Fibroblast of the conjunctiva (primary cell): ENCODE measurements around the gene GRM5.
"Not testable (repeated sequence)": the region's sequence is repeated elsewhere in the genome, so short reads cannot be mapped to it uniquely, and the experiment has no call there.

ENCODE experiments used
- DNase-seq: peaks from one replicate; pipeline ENCODE4 v3.0.0-alpha.2; 2010; ENCODE audit warnings: low read depth

Gene GRM5

GRCh38 chr11:88972210-88972609 lies 93.6 kb downstream of the GRM5 start:
- no peak for DNase-seq

- not testable (repeated sequence) for DNase-seq
These were observed 104.2 kb downstream of the GRM5 start for GRCh38 chr11:88961621-88962020.

- not testable (repeated sequence) for DNase-seq
These were observed 105.9 kb downstream of the GRM5 start for GRCh38 chr11:88959857-88960256.

DNA sequence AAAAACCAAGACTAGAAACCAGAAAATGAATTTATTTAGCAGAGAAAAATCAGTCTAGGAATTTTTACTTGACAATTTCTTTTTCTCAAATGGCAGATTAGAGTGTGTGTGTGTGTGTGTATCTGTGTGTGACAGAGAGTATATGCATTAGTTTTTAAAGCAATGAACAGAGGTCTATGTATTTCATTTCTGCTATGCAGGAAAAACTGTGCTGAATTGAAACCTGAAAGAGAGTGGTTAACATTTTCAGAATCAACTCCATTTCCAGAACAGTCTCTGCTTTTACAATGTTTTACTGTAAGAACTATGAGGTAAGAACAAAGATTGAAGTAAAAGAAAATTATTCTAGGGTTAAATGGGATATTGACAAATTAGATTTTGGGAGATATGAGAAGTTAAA lies 114.8 kb downstream of the GRM5 start:
- DNase-seq: no peak

DNA sequence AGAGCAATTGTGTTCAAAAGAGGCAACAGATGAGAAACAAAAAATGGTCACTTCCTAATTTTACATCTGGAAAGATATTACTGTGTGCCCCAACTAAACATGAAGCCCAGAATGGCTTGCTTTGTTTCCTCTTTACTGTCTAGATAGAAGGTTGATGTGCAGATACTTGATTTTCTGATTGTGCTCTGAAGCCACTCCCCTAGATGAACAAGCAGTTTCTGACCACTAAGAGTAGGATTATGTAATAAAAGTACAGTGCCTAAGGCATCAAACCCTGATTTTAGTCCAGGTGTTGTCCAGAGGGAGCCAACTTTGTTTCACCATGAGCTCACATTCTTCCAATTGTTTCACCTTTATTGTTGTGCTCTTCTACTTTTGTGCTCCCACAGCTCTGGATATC lies 116.9 kb downstream of the GRM5 start:
- not testable (repeated sequence) for DNase-seq

DNA sequence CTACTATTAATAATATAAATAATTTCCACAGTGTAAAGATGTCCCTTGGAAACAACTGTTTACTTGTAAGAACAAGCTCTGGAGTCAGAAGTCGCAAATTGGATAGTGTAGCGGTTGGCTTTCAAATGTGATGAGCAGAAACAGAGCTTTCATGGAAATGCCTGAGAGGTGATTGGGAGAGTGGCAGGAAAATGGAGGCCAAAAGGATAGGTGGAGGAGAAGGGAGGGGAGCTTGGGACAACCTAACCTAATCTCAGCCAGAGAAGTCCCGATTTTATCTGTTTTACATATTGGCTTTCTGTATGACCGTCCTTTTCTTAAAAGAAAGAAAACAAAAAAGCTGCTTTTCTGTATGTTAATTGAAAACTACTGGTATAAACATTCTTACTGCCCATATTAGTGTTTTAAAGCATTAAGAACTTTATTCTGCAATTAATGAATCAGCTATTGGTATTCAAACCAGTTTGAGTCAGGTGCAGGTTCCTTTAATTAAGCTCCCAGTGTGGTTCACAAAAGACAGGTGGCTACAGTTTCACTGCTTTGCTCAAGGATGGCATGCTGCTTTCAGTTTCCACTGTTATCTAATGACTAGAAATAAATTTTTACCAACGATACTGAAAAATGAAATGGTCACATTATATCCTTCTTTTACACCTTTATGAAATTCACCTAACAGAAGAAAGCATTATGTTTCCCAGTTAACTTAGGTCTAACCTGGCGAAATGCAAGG lies 117.8 kb downstream of the GRM5 start:
- not testable (repeated sequence) for DNase-seq

DNA sequence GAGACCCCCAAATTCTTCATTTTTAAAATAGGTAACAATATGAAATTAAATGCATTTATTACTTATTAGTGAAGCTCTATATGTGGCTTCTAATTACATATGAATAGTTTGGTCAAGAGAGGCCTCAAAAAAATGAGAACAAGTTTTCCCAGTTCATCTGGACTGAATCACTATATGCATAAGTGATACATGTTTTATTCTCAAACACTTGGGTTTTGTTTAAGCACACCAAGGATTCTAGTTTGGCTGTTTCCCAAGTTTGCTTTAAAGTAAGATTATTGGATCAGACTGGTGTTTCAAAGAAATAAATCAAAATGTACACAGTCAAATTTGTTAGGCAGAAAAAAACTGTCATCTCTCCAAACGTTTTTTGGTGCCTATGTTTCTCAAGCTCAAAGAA lies 136.1 kb downstream of the GRM5 start:
- DNase-seq: peak; percentile 0

GRCh38 chr11:88917065-88917464 lies 148.7 kb downstream of the GRM5 start:
- not testable (repeated sequence) for DNase-seq

DNA sequence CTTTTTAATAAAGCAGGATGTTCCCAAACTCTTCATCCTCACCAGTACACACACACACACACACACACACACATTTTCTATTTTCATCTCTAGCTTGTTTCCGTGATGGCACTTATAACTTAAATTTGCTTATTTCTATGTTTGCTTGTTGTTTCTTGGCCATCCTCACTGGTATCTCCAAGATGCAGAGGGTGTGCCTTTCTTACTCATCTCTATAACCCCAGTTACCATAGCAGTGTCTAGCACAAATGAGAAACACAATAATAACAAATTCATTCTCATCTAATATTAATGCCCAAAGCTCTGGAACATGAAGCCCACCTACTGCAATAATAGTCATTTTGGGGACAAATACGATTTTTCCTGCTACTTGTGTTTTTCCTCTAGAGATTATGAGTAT lies 156.3 kb downstream of the GRM5 start:
- no peak for DNase-seq

GRCh38 chr11:88901436-88901835 lies 164.3 kb downstream of the GRM5 start:
- not testable (repeated sequence) for DNase-seq

GRCh38 chr11:88888855-88889254 lies 176.9 kb downstream of the GRM5 start:
- DNase-seq: not testable (repeated sequence)

GRCh38 chr11:88886796-88887195 lies 179.0 kb downstream of the GRM5 start:
- peak; percentile 8 for DNase-seq

GRCh38 chr11:88882800-88883199 lies 183.0 kb downstream of the GRM5 start:
- not testable (repeated sequence) for DNase-seq

- DNase-seq: no peak
These were observed 204.2 kb downstream of the GRM5 start for GRCh38 chr11:88861618-88862017.

- not testable (repeated sequence) for DNase-seq
These were observed 205.4 kb downstream of the GRM5 start for GRCh38 chr11:88860431-88860830.

- DNase-seq: not testable (repeated sequence)
These were observed 211.8 kb downstream of the GRM5 start for GRCh38 chr11:88853963-88854362.

DNA sequence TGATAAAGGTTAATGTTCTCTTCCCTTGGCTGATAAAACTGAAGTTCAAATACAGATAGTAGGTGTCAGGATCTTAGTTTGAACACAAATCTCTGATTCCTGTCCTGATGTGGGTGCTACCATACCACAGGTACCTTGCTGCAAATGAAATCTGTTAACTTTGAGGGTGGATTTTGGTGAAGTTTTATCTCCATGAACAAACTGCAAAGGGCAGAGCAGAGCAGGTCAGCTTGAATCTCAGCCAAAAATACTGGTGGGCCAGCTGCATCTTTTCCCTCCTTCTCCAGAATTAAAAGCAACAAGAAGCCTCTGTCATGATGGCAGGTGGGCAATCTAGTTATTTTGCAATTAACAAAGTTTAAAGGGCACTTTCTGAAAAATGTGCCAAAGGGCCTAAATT lies 214.2 kb downstream of the GRM5 start:
- DNase-seq: not testable (repeated sequence)

GRCh38 chr11:88849773-88850172 lies 216.0 kb downstream of the GRM5 start:
- DNase-seq: not testable (repeated sequence)

DNA sequence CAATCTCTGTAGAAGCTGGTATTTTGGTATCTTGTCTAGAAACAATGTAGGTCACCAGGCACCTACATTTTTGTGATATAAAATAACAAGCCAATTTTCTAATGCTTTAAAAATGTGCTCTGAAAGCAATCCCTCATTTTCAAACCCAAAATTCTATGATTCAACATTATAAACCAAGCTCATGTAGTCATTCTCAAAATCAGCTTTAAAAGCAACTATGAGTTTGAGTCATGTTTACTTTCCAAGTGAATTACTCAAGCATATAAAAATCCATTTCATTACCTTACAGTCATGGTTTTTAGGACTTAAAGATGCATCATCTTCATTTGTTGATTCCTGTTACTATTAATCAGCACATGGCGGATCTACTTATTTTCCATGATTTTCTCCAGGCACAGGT lies 216.4 kb downstream of the GRM5 start:
- DNase-seq: no peak

DNA sequence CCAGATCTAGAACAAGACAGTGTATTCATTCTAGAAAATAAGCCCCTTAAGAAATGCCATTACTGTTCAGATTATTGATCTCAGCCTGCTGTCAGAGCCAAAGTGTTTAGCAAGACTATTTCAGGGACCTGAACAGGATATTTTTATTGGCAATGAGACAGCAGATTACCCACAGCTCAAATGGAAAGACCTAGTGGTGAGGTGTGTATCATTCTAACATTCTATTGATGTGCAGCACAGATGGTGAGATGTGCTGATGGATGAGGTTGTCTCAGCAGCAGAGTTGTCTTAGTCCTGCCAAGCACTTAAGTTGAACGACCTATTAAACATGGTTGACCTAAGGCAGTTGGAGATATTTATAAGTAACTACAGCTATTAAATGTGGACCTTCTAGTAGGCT lies 219.5 kb downstream of the GRM5 start:
- DNase-seq: not testable (repeated sequence)

GRCh38 chr11:88844941-88845340 lies 220.8 kb downstream of the GRM5 start:
- DNase-seq: not testable (repeated sequence)

DNA sequence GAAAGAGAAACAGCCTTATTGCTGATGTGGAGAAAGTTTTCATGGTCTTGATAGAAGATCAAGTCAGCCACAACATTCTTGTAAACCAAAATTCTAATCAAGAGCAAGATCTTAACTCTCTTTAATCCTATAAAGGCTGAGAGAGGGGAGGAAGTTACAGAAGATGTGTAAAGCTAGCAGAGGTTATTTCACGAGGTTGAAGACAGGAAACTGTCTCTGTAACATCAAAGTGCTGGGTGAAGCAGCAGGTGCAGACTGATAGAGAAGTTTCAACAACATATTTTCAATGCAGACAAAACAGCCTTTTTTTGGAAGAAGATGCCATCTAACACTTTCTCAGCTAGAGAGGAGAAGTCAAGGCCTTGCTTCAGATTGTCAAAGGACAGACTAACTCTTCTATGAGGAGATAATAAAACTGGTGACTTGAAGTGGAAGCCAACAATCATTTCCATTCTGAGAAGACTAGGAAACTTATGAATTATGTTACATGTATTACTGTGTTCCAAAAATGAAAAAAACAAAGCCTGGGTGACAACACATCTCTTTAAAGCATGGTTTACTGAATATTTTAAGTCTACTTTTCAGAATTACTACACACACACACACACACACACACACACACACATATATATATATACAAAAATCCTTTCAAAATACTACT lies 221.9 kb downstream of the GRM5 start:
- not testable (repeated sequence) for DNase-seq

DNA sequence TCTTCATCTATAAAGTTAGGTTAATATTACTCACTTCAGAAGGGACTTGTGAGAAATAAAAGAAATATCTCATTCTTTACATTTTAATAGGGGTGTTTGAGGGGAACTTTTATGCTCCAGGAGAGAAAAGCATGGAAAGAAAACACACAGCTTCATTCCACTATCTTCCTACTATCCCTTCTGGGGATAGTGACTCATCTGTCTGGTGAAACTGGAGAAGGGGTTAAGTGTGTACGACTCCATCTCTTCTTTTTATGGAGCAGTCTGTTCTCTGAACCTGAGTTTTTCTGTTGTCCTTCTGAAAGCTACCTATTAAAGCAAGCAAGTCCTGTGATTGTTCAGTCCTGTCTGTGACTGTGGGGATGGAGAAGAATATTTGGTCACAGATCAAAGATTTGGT lies 227.6 kb downstream of the GRM5 start:
- not testable (repeated sequence) for DNase-seq

DNA sequence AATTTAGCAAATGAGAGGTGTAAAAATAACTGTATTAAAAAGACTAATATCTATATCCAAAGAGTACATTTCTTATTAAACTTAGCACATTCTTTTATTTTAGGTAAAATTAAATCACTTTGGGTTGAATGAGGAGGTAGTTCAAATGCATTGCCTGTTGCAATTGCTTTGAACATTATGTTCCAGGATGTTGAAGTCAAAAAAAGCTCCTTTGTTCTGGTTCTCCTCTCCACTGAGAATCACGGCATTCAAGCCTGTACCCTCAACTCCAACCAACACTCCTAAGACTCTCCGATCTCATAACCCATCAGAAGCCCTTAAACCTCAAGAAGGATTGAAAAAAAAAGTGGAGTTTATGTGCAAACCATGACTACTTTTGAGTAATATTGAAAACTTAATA lies 230.1 kb downstream of the GRM5 start:
- DNase-seq: not testable (repeated sequence)
